Aorta (tissue), 5 donors: Measurements from ENCODE around the gene HSPB6. TPM values are rescaled to one million over a fixed set of nuclear protein-coding genes. Genes with fewer than 3 reads are reported as not detected.
A peak's percentile ranks its signal among the peaks of the same experiment; 100 is the strongest.

ENCODE experiments used
- ATAC-seq: fragments of 200-7000 bp; cut with Tn5 transposase; one replicate; pipeline ENCODE4 v1.9.1; 2022; ENCODE audit warnings: moderate library complexity; ENCODE audit not compliant: low FRiP score
- DNase-seq, 2 donors: peaks; one replicate each; pipeline ENCODE4 v3.0.0-alpha.2; 2020
- H3K27ac ChIP-seq, 2 donors: one replicate each; pipeline ENCODE4 v1.5.1; 2013; ENCODE audit warnings: low read length in 2 of 2, mild to moderate bottlenecking in 2 of 2, moderate library complexity in 2 of 2, control low read depth in 1 of 2, inconsistent platforms in 1 of 2, low read depth in 1 of 2
- H3K27me3 ChIP-seq, 2 donors: one replicate each; pipeline ENCODE4 v1.6.1; 2013; ENCODE audit warnings: control low read depth in 1 of 2, low read length in 1 of 2, mild to moderate bottlenecking in 1 of 2, moderate library complexity in 1 of 2; ENCODE audit not compliant: insufficient read depth in 2 of 2, control insufficient read depth in 1 of 2
- H3K36me3 ChIP-seq, 2 donors: one replicate each; pipeline ENCODE4 v1.6.1; 2013; ENCODE audit warnings: control low read depth in 1 of 2, low read length in 1 of 2, mild to moderate bottlenecking in 1 of 2; ENCODE audit not compliant: insufficient read depth in 2 of 2, control insufficient read depth in 1 of 2
- H3K4me1 ChIP-seq, 2 donors: one replicate each; pipeline ENCODE4 v1.6.1; 2013; ENCODE audit warnings: low read length in 2 of 2, control low read depth in 1 of 2, mild to moderate bottlenecking in 1 of 2, moderate library complexity in 1 of 2; ENCODE audit not compliant: insufficient read depth in 2 of 2, control insufficient read depth in 1 of 2
- H3K4me3 ChIP-seq, 2 donors: one replicate each; pipeline ENCODE4 v1.5.1; 2013; ENCODE audit warnings: low read length in 2 of 2, control low read depth in 1 of 2, mild to moderate bottlenecking in 1 of 2
- H3K9me3 ChIP-seq: one replicate; pipeline ENCODE4 v1.6.1; 2013; ENCODE audit warnings: mild to moderate bottlenecking, low read length; ENCODE audit not compliant: control insufficient read depth
- WGBS, 2 donors: extraction: QIAGEN DNeasy Blood & Tissue Kit; methylation state at CpG; one replicate each; pipeline ENCODE4 v1.1.7; 2013; 5-methylcytosine and 5-hydroxymethylcytosine counted together
- intact Hi-C, 2 donors: fragments of 100-400 bp; cut with DNase I; formaldehyde crosslinking; loops; one replicate each; pipeline versions ENCODE4 v1.14.2 to v1.15.0; 2022
- polyA plus RNA-seq, 2 donors: library from polyadenylated mRNA; stranded (reverse); fragments of 200-250 nt; gene quantifications; one replicate each; pipeline ENCODE4 v1.2.3, GENCODE V29; 2013
- total RNA-seq, 2 donors: library from RNA; stranded (reverse); fragmentation: NEBNext Ultra II Directional; extraction: Animal tissue kit (Norgen Biotek cat#: 25700); gene quantifications; one replicate each; pipeline ENCODE4 v1.2.1, GENCODE V29; 2021
- donor health status: healthy with polysubstance abuse.
- donor health status: Bipolar disorder and iron deficiency.
- donor health status: DM: no; HTN: no; CAD: no.
- donor health status: DM: no; HTN: no; CAD: no.
- donor health status: DM: yes; HTN: yes; CAD: no.

HSPB6 gene
- total and polyA plus RNA-seq, 4 donors: 73.9 to 152 (median 140) TPM

GRCh38 chr19:35739275-35740107, 17.3 kb downstream of the HSPB6 start:
- no peaks in the 10 kb centered on the region for H3K27me3 ChIP-seq
- H3K36me3 ChIP-seq: peaks cover 2 to 5% of the 10 kb centered on the region in 2 donors
- ATAC-seq: no peak
- H3K27ac ChIP-seq: peak overlapping the region in 1 of 2 donors; percentile 52
- peak overlapping the region in 1 of 2 donors; percentile 32 for H3K4me3 ChIP-seq
- DNase-seq: peak; percentile 54 to 72
- intact Hi-C loops: loop anchor here in 1 of 2 donors (10.0 kb wide), 1 partner anchor 405 kb away; the partner anchor contains the start of gene CAPNS1
- WGBS, 2 donors: 73 to 74% methylated on average over 29 of the region's 29 CpGs
- H3K4me1 ChIP-seq: no peaks in the 10 kb centered on the region
- no peaks in the 10 kb centered on the region for H3K9me3 ChIP-seq

GRCh38 chr19:35738887-35739229, 18.0 kb downstream of the HSPB6 start:
- H3K36me3 ChIP-seq: peaks cover 2 to 5% of the 10 kb centered on the region in 2 donors
- intact Hi-C loops: no loop called here
- no peaks in the 10 kb centered on the region for H3K9me3 ChIP-seq
- no peak overlapping the region for H3K27ac ChIP-seq
- H3K4me1 ChIP-seq: no peaks in the 10 kb centered on the region
- no peak overlapping the region for H3K4me3 ChIP-seq
- no peaks in the 10 kb centered on the region for H3K27me3 ChIP-seq
- WGBS, 2 donors: 65 to 70% methylated on average over 2 of the region's 2 CpGs
- DNase-seq: no peak
- ATAC-seq: no peak

- Histone ChIP-seq H3K36me3 (peaks cover 2 to 5% of the 10 kb centered on the region in 2 donors), H3K27ac (no peak overlapping the region), H3K27me3 (no peaks in the 10 kb centered on the region), H3K4me3 (no peak overlapping the region), H3K4me1 (no peaks in the 10 kb centered on the region), H3K9me3 (no peaks in the 10 kb centered on the region)
- 90 to 92% methylated on average over 37 of the region's 37 CpGs for WGBS, 2 donors
- intact Hi-C loops: no loop called here
- DNase-seq: peak in 1 of 2 donors; percentile 69
- no peak for ATAC-seq
Observed at GRCh38 chr19:35738021-35738886, 18.6 kb downstream of the HSPB6 start.

- 89% methylated on average over 22 of the region's 22 CpGs for WGBS, 2 donors
- no peak overlapping the region for H3K4me3 ChIP-seq
- H3K27ac ChIP-seq: no peak overlapping the region
- H3K36me3 ChIP-seq: peaks cover 4 to 5% of the 10 kb centered on the region in 2 donors
- no peaks in the 10 kb centered on the region for H3K9me3 ChIP-seq
- ATAC-seq (no peak), DNase-seq (peak in 1 of 2 donors; percentile 63)
- no peaks in the 10 kb centered on the region for H3K4me1 ChIP-seq
- no peaks in the 10 kb centered on the region for H3K27me3 ChIP-seq
- intact Hi-C loops: no loop called here
Observed at GRCh38 chr19:35736913-35737886, 19.6 kb downstream of the HSPB6 start.

- Histone ChIP-seq H3K9me3 (no peaks in the 10 kb centered on the region), H3K4me3 (no peak overlapping the region), H3K27ac (no peak overlapping the region), H3K36me3 (peaks cover 5 to 10% of the 10 kb centered on the region in 2 donors), H3K4me1 (no peaks in the 10 kb centered on the region), H3K27me3 (no peaks in the 10 kb centered on the region)
- intact Hi-C loops: no loop called here
- WGBS, 2 donors: 69 to 70% methylated on average over 5 of the region's 5 CpGs
- no peak for DNase-seq
- no peak for ATAC-seq
Observed at GRCh38 chr19:35734889-35735288, 21.9 kb downstream of the HSPB6 start.

- Histone ChIP-seq H3K4me1 (no peaks in the 10 kb centered on the region), H3K36me3 (peaks cover 5 to 12% of the 10 kb centered on the region in 2 donors), H3K9me3 (no peaks in the 10 kb centered on the region), H3K27me3 (no peaks in the 10 kb centered on the region), H3K4me3 (no peak overlapping the region), H3K27ac (no peak overlapping the region)
- 91 to 94% methylated on average over 8 of the region's 8 CpGs for WGBS, 2 donors
- intact Hi-C loops: no loop called here
- no peak for ATAC-seq
- no peak for DNase-seq
Observed at GRCh38 chr19:35734273-35734672, 22.6 kb downstream of the HSPB6 start.

GRCh38 chr19:35733180-35734125, 23.4 kb downstream of the HSPB6 start:
- peaks cover under 1 to 14% of the 10 kb centered on the region in 2 donors for H3K36me3 ChIP-seq
- H3K27ac ChIP-seq: no peak overlapping the region
- DNase-seq (peak in 1 of 2 donors; percentile 63), ATAC-seq (no peak)
- no peak overlapping the region for H3K4me3 ChIP-seq
- H3K4me1 ChIP-seq: no peaks in the 10 kb centered on the region
- no peaks in the 10 kb centered on the region for H3K9me3 ChIP-seq
- intact Hi-C loops: no loop called here
- WGBS, 2 donors: 86 to 88% methylated on average over 35 of the region's 35 CpGs
- no peaks in the 10 kb centered on the region for H3K27me3 ChIP-seq
